GM18505 (cell line): ENCODE measurements around the gene ACSS2.

ENCODE experiments used
- ATAC-seq: cut with Tn5 transposase; IDR thresholded peaks from one replicate; pipeline ENCODE4 v1.9.1; 2021; ENCODE audit not compliant: unreplicated experiment
- POLR2A ChIP-seq: IDR thresholded peaks from 4 replicates; pipeline ENCODE4 v1.6.1; 2011; ENCODE audit warnings: borderline replicate concordance; ENCODE audit not compliant: insufficient read depth, insufficient read length; ENCODE audit errors: extremely low read depth

The ACSS2 gene

GRCh38 chr20:34928411-34928810 lies 52.0 kb downstream of the ACSS2 start:
- no peak for ATAC-seq

GRCh38 chr20:34931771-34932170 lies 55.4 kb downstream of the ACSS2 start:
- no peak for TF ChIP-seq POLR2A
- no peak for ATAC-seq

More at GRCh38 chr20:34928411-34928810, 52.0 kb downstream of the ACSS2 start:
- no peak for TF ChIP-seq POLR2A

- ATAC-seq, result no peak
- no peak for TF ChIP-seq POLR2A
Observed at GRCh38 chr20:34938466-34939163, 62.2 kb downstream of the ACSS2 start.

GRCh38 chr20:34940081-34940481 lies 63.7 kb downstream of the ACSS2 start:
- no peak for ATAC-seq
- no peak for TF ChIP-seq POLR2A

GRCh38 chr20:34941226-34941625 lies 64.8 kb downstream of the ACSS2 start:
- no peak for ATAC-seq
- no peak for TF ChIP-seq POLR2A

GRCh38 chr20:34942301-34942700 lies 65.9 kb downstream of the ACSS2 start:
- ATAC-seq, result no peak

GRCh38 chr20:34943808-34944567 lies 67.6 kb downstream of the ACSS2 start:
- ATAC-seq, result no peak
- no peak for TF ChIP-seq POLR2A

More at GRCh38 chr20:34942301-34942700, 65.9 kb downstream of the ACSS2 start:
- no peak for TF ChIP-seq POLR2A

GRCh38 chr20:34945315-34946077 lies 69.1 kb downstream of the ACSS2 start:
- no peak for ATAC-seq
- TF ChIP-seq POLR2A, result no peak

- ATAC-seq, result no peak
- TF ChIP-seq POLR2A, result no peak
Observed at GRCh38 chr20:34946661-34947060, 70.2 kb downstream of the ACSS2 start.

- TF ChIP-seq POLR2A, result no peak
- ATAC-seq, result no peak
Observed at GRCh38 chr20:34947336-34947735, 70.9 kb downstream of the ACSS2 start.

- TF ChIP-seq POLR2A, result no peak
- ATAC-seq, result no peak
Observed at GRCh38 chr20:34948030-34948429, 71.6 kb downstream of the ACSS2 start.

- no peak for ATAC-seq
- TF ChIP-seq POLR2A, result no peak
Observed at GRCh38 chr20:34949120-34949519, 72.7 kb downstream of the ACSS2 start.

- TF ChIP-seq POLR2A, result no peak
- ATAC-seq, result no peak
Observed at GRCh38 chr20:34951252-34951651, 74.8 kb downstream of the ACSS2 start.

- no peak for TF ChIP-seq POLR2A
- ATAC-seq, result no peak
Observed at GRCh38 chr20:34951652-34952051, 75.2 kb downstream of the ACSS2 start.

GRCh38 chr20:34952671-34953070 lies 76.3 kb downstream of the ACSS2 start:
- no peak for ATAC-seq

More at GRCh38 chr20:34952671-34953070, 76.3 kb downstream of the ACSS2 start:
- no peak for TF ChIP-seq POLR2A
